IMR-90 (cell line): Measurements from ENCODE around the gene NPHS1. TPM values are rescaled to one million over a fixed set of nuclear protein-coding genes. Genes with fewer than 3 reads are reported as not detected.

Source experiments
- ATAC-seq: fragments of 200-7000 bp; cut with Tn5 transposase; 2 replicates; pipeline ENCODE4 v1.9.1; 2020; ENCODE audit warnings: low read depth, mild to moderate bottlenecking, moderate library complexity
- BruUV-seq: library from RNA; stranded (reverse); fragments of 400-500 nt; replicated peaks from 2 replicates; lab custom pipeline; 2021; lab: Mats Ljungman, UMichigan
- CTCF ChIA-PET: fragments of 300-600 bp; formaldehyde crosslinking; extraction: SDS; loops from one replicate; lab custom pipeline; 2021; ENCODE audit warnings: antibody characterized with exemption; lab: Yijun Ruan, JAX
- POLR2A ChIA-PET: fragments of 300-600 bp; sonication (Branson Sonifier 250); formaldehyde crosslinking; loops from one replicate; lab custom pipeline; 2022; ENCODE audit warnings: antibody characterized with exemption; ENCODE audit not compliant: unreplicated experiment; lab: Charles Lee
- DNase-seq: peaks from one replicate; pipeline ENCODE4 v3.0.0; 2013
- H2AFZ ChIP-seq: replicated peaks from 2 replicates; pipeline ENCODE3; 2013; ENCODE audit warnings: low read length, mild to moderate bottlenecking; ENCODE audit not compliant: poor library complexity
- H2AK5ac ChIP-seq: 2 replicates; pipeline ENCODE4 v1.6.1; 2013; ENCODE audit warnings: low read depth, low read length, inconsistent platforms
- H2AK9ac ChIP-seq: replicated peaks from 2 replicates; pipeline ENCODE3; 2013; ENCODE audit warnings: mild to moderate bottlenecking, low read depth, low read length, moderate library complexity; ENCODE audit not compliant: poor library complexity
- H2BK120ac ChIP-seq: 2 replicates; pipeline ENCODE4 v1.6.1; 2013; ENCODE audit warnings: low read depth, low read length, inconsistent platforms
- H2BK15ac ChIP-seq: 3 replicates; pipeline ENCODE4 v1.6.1; 2013; ENCODE audit warnings: low read depth, low read length, inconsistent platforms
- H2BK20ac ChIP-seq: 2 replicates; pipeline ENCODE4 v1.6.1; 2013; ENCODE audit warnings: low read depth, mild to moderate bottlenecking, inconsistent platforms, low read length, moderate library complexity
- H2BK5ac ChIP-seq: 2 replicates; pipeline ENCODE4 v1.6.1; 2013; ENCODE audit warnings: mild to moderate bottlenecking, low read depth, low read length, inconsistent platforms; ENCODE audit not compliant: poor library complexity, severe bottlenecking
- H3K14ac ChIP-seq: replicated peaks from 2 replicates; pipeline ENCODE4 v1.6.1; 2013; ENCODE audit warnings: low read depth, low read length, inconsistent platforms
- H3K18ac ChIP-seq: 2 replicates; pipeline ENCODE4 v1.6.1; 2013; ENCODE audit warnings: low read depth, low read length, control low read depth
- H3K23ac ChIP-seq: 2 replicates; pipeline ENCODE4 v1.6.1; 2013; ENCODE audit warnings: low read depth, low read length, inconsistent platforms
- H3K27ac ChIP-seq: 2 replicates; pipeline ENCODE4 v1.5.1; 2013; ENCODE audit warnings: mild to moderate bottlenecking, control low read depth, low read length; ENCODE audit not compliant: insufficient read depth
- H3K27me3 ChIP-seq: 2 replicates; pipeline ENCODE4 v1.6.1; 2013; ENCODE audit warnings: low read length; ENCODE audit not compliant: control insufficient read depth, insufficient read depth
- H3K36me3 ChIP-seq: 2 replicates; pipeline ENCODE4 v1.6.1; 2013; ENCODE audit warnings: low read length, mixed read lengths; ENCODE audit not compliant: control insufficient read depth, insufficient read depth
- H3K4ac ChIP-seq: 2 replicates; pipeline ENCODE4 v1.6.1; 2013; ENCODE audit warnings: low read depth, low read length, inconsistent platforms
- H3K4me1 ChIP-seq: 2 replicates; pipeline ENCODE4 v1.6.1; 2013; ENCODE audit warnings: low read length, mixed read lengths; ENCODE audit not compliant: control insufficient read depth, insufficient read depth
- H3K4me2 ChIP-seq: 2 replicates; pipeline ENCODE4 v1.6.1; 2013; ENCODE audit warnings: low read depth, mild to moderate bottlenecking, control low read depth, low read length, moderate library complexity
- H3K4me3 ChIP-seq: 2 replicates; pipeline ENCODE4 v1.5.1; 2013; ENCODE audit warnings: low read depth, mild to moderate bottlenecking, control low read depth, low read length, moderate library complexity; ENCODE audit not compliant: insufficient read depth
- H3K56ac ChIP-seq: 2 replicates; pipeline ENCODE4 v1.6.1; 2013; ENCODE audit warnings: low read length, inconsistent platforms; ENCODE audit not compliant: insufficient read depth; ENCODE audit errors: extremely low read depth
- H3K79me1 ChIP-seq, 2 experiments: 2 replicates each; pipeline ENCODE4 v1.6.1; 2013; ENCODE audit warnings: low read length in 2 of 2, inconsistent platforms in 1 of 2, low read depth in 1 of 2
- H3K9ac ChIP-seq: 2 replicates; pipeline ENCODE4 v1.6.1; 2013; ENCODE audit warnings: low read depth, low read length, control low read depth
- H3K9me1 ChIP-seq: 2 replicates; pipeline ENCODE4 v1.6.1; 2013; ENCODE audit warnings: low read length, inconsistent platforms; ENCODE audit not compliant: insufficient read depth
- H3K9me3 ChIP-seq: 2 replicates; pipeline ENCODE4 v1.6.1; 2013; ENCODE audit warnings: low read length; ENCODE audit not compliant: control insufficient read depth, insufficient read depth
- H4K20me1 ChIP-seq: 2 replicates; pipeline ENCODE4 v1.6.1; 2013; ENCODE audit warnings: low read length, inconsistent platforms; ENCODE audit not compliant: insufficient read depth
- H4K5ac ChIP-seq: 2 replicates; pipeline ENCODE4 v1.6.1; 2013; ENCODE audit warnings: mild to moderate bottlenecking, low read depth, low read length, control low read depth
- H4K8ac ChIP-seq, 2 experiments: 2 replicates each; pipeline ENCODE4 v1.6.1; 2013; ENCODE audit warnings: low read depth in 2 of 2, low read length in 2 of 2, control low read depth in 1 of 2, inconsistent platforms in 1 of 2
- H4K91ac ChIP-seq: 2 replicates; pipeline ENCODE4 v1.6.1; 2013; ENCODE audit warnings: low read depth, low read length, inconsistent platforms; ENCODE audit not compliant: insufficient read depth
- BHLHE40 ChIP-seq: fragments of 150-350 bp; IDR thresholded peaks from 2 replicates; pipeline ENCODE4 v1.6.1; 2016; ENCODE audit warnings: mild to moderate bottlenecking, low read depth, low read length
- CEBPB ChIP-seq: IDR thresholded peaks from 2 replicates; pipeline ENCODE4 v1.6.1; 2012; ENCODE audit warnings: low read depth, low read length, improper control_type of control experiment
- CHD1 ChIP-seq: IDR thresholded peaks from 2 replicates; pipeline ENCODE4 v1.6.1; 2012; ENCODE audit warnings: low read depth, low read length, improper control_type of control experiment
- CTCF ChIP-seq: conservative IDR thresholded peaks from 2 replicates; pipeline ENCODE4 v1.5.1; 2012; ENCODE audit warnings: mild to moderate bottlenecking, low read depth, low read length, improper control_type of control experiment
- ELK1 ChIP-seq: fragments of 150-350 bp; IDR thresholded peaks from 2 replicates; pipeline ENCODE4 v1.6.1; 2016; ENCODE audit warnings: low read depth, mild to moderate bottlenecking, low read length, moderate library complexity, borderline replicate concordance
- FOS ChIP-seq: fragments of 150-350 bp; IDR thresholded peaks from 2 replicates; pipeline ENCODE4 v1.6.1; 2016; ENCODE audit warnings: low read depth, low read length
- MAFK ChIP-seq: IDR thresholded peaks from 2 replicates; pipeline ENCODE4 v1.6.1; 2012; ENCODE audit warnings: low read depth, low read length, improper control_type of control experiment
- MAZ ChIP-seq: IDR thresholded peaks from 2 replicates; pipeline ENCODE4 v1.6.1; 2012; ENCODE audit warnings: low read depth, mild to moderate bottlenecking, low read length, improper control_type of control experiment, moderate library complexity, borderline replicate concordance
- MXI1 ChIP-seq: IDR thresholded peaks from 2 replicates; pipeline ENCODE4 v1.6.1; 2012; ENCODE audit warnings: low read depth, mild to moderate bottlenecking, low read length, moderate library complexity, borderline replicate concordance
- NFE2L2 ChIP-seq: fragments of 150-350 bp; IDR thresholded peaks from 2 replicates; pipeline ENCODE4 v1.6.1; 2016; ENCODE audit warnings: low read depth, mild to moderate bottlenecking, low read length
- POLR2A ChIP-seq: IDR thresholded peaks from 2 replicates; pipeline ENCODE4 v1.6.1; 2012; ENCODE audit warnings: mild to moderate bottlenecking, low read depth, low read length
- RAD21 ChIP-seq: IDR thresholded peaks from 2 replicates; pipeline ENCODE4 v1.6.1; 2012; ENCODE audit warnings: low read length, improper control_type of control experiment
- RCOR1 ChIP-seq: IDR thresholded peaks from 2 replicates; pipeline ENCODE4 v1.6.1; 2012; ENCODE audit warnings: mild to moderate bottlenecking, low read length, improper control_type of control experiment; ENCODE audit not compliant: insufficient replicate concordance
- RFX5 ChIP-seq: IDR thresholded peaks from 2 replicates; pipeline ENCODE4 v1.8.0; 2012; ENCODE audit warnings: low read depth, mild to moderate bottlenecking, low read length, moderate library complexity
- SMC3 ChIP-seq: fragments of 150-350 bp; IDR thresholded peaks from 2 replicates; pipeline ENCODE4 v1.6.1; 2016; ENCODE audit warnings: low read depth, mild to moderate bottlenecking, antibody characterized with exemption, low read length, moderate library complexity
- USF2 ChIP-seq: fragments of 150-350 bp; IDR thresholded peaks from 2 replicates; pipeline ENCODE4 v1.6.1; 2017; ENCODE audit warnings: mild to moderate bottlenecking, antibody characterized with exemption, low read length, low read depth
- WGBS, 2 experiments: methylation state at CpG; one replicate each; pipeline versions ENCODE4 v1.1.5 to v1.1.7; 2013; ENCODE audit warnings: missing lambda C conversion rate in 2 of 2; ENCODE audit not compliant: insufficient read length in 1 of 2; ENCODE audit errors: extremely low coverage in 2 of 2; 5-methylcytosine and 5-hydroxymethylcytosine counted together
- dilution Hi-C: fragments of 300-500 bp; cut with HindIII; formaldehyde crosslinking; loops from one replicate; pipeline ENCODE4 v1.14.3; 2018; ENCODE audit warnings: low sequenced_read_pairs; ENCODE audit not compliant: unreplicated experiment
- in situ Hi-C: fragments of 300-500 bp; cut with MboI; formaldehyde crosslinking; loops from 3 replicates; pipeline ENCODE4 v1.14.3; 2019; ENCODE audit warnings: low sequenced_read_pairs, inconsistent platforms, mixed read lengths
- intact Hi-C: fragments of 100-400 bp; cut with micrococcal nuclease; formaldehyde crosslinking; loops from 2 replicates; pipeline ENCODE4 v1.10.0; 2022
- polyA plus RNA-seq, 3 experiments: library from polyadenylated mRNA; depleted of rRNA; stranded (reverse); fragments of >200 nt; gene quantifications; 2 replicates each; pipeline ENCODE4 v1.2.3, GENCODE V29; 2012; ENCODE audit warnings: low replicate concordance in 1 of 3
- total RNA-seq: library from RNA; depleted of rRNA; stranded (reverse); fragments of >200 nt; gene quantifications from 2 replicates; pipeline ENCODE4 v1.2.3, GENCODE V29; 2012

Gene NPHS1
- total and polyA plus RNA-seq, 2 of the 4 experiments (the other 2 are of a cell fraction) = not detected

GRCh38 chr19:35780717-35781116 lies 71.6 kb downstream of the NPHS1 start:
- Histone ChIP-seq H3K4me1 (peaks cover 6% of the 10 kb centered on the region), H3K9me1 (peaks cover 6% of the 10 kb centered on the region; the same call in 1 of the 2 replicates), H4K8ac (no peak overlapping the region), H2BK5ac (no peak overlapping the region), H2BK15ac (no peak overlapping the region), H2AFZ (no peak overlapping the region), H3K27ac (no peak overlapping the region), H3K4me2 (no peak overlapping the region), H4K91ac (no peak overlapping the region), H3K9me3 (no peaks in the 10 kb centered on the region), H4K5ac (no peak overlapping the region), H3K4me3 (no peak overlapping the region), H3K14ac (no peak overlapping the region), H4K20me1 (no peaks in the 10 kb centered on the region), H3K56ac (no peak overlapping the region), H3K27me3 (no peaks in the 10 kb centered on the region), H3K23ac (no peak overlapping the region), H3K9ac (no peak overlapping the region), H3K4ac (no peak overlapping the region), H3K79me1 (peaks cover 7 to 18% of the 10 kb centered on the region in 2 experiments), H2BK20ac (no peak overlapping the region), H2AK5ac (no peak overlapping the region), H2AK9ac (no peak overlapping the region), H3K18ac (no peak overlapping the region), H2BK120ac (no peak overlapping the region), H3K36me3 (peaks cover 16% of the 10 kb centered on the region)
- TF ChIP-seq SMC3 = no peak
- TF ChIP-seq RAD21 = no peak
- TF ChIP-seq ELK1 = no peak
- no peak for TF ChIP-seq FOS
- no peak for TF ChIP-seq MAZ
- TF ChIP-seq RFX5 = no peak
- TF ChIP-seq NFE2L2 = no peak
- no peak for TF ChIP-seq CHD1
- no peak for TF ChIP-seq MAFK
- TF ChIP-seq POLR2A = no peak
- no peak for TF ChIP-seq CTCF
- no peak for TF ChIP-seq RCOR1
- TF ChIP-seq CEBPB = no peak
- TF ChIP-seq BHLHE40 = no peak
- TF ChIP-seq MXI1 = no peak
- no peak for TF ChIP-seq USF2
- in situ Hi-C loops = no loop called here
- ChIA-PET CTCF (no interaction called here), POLR2A (no interaction called here)
- dilution Hi-C loops = no loop called here
- 92% methylated on average over 12 of the region's 20 CpGs; no CpG with 5 or more reads in 1 of the 2 experiments for WGBS, 2 experiments
- BruUV-seq = no TSS peak
- intact Hi-C loops = no loop called here
- DNase-seq (no peak), ATAC-seq (no peak)
